GM18873 (cell line): ENCODE measurements around the gene PGA5.

Source experiments
- ATAC-seq: cut with Tn5 transposase; IDR thresholded peaks from one replicate; pipeline ENCODE4 v1.9.1; 2021; ENCODE audit warnings: mild to moderate bottlenecking, moderate library complexity, moderate number of reproducible peaks; ENCODE audit not compliant: unreplicated experiment, low FRiP score

Gene PGA5

DNA sequence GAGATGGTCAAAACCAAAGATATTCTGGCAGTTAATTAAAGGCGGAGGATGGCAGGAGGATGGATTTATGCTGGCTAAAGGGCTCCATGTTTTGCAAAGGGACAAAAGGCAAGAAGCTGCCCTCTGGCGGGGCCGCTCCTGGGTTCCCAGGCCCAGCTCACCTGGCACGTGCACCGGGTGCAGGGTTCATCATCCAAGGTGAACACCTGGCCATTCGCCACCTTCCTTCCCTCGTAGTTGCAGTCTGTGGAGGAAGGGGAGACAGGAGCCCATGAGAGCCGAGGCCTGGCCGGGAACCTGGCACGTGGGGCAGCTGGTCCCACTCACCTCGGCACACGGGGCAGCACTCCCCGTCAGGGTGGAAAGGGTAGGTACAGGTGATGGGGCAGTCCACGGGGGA is 23.8 kb downstream of the PGA5 start:
- ATAC-seq = no peak

DNA sequence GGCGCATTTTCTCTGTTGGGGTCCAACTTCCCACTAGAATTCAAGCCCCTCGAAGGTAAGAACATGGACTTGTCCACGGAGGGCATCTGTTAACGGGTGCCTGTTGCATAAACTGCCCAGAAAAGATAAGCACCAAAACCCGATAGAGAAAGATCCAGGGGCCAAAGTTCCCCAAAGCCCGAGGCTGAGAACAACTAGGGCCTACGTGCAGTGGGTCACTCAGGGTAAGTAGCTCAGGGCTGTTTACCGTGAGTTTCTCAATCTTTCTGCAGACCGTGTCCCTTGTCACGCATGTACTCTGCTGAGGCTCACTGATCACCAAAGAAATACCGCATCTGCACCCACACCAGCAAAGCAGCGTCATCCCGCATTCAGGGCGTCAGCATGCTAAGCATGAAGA is 24.4 kb downstream of the PGA5 start:
- no peak for ATAC-seq

DNA sequence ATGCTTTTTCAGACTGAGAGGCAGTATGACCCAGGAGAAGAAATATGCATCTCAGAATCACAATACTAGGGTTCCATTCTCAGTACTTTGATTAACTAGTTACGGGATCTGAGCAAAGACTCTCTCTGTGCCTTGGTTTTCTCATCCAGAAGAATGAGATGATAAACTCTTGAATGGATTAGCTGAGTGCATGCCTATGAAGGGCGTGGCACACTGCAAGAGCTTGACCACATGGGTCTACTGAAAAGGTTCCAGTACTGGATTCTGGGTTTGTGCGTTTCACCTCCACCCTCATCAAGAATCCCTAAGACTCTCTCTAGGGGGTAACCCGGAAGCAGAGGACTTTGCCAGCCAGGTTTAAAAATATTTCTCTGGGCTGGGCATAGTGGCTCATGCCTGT is 25.6 kb downstream of the PGA5 start:
- ATAC-seq = no peak

DNA sequence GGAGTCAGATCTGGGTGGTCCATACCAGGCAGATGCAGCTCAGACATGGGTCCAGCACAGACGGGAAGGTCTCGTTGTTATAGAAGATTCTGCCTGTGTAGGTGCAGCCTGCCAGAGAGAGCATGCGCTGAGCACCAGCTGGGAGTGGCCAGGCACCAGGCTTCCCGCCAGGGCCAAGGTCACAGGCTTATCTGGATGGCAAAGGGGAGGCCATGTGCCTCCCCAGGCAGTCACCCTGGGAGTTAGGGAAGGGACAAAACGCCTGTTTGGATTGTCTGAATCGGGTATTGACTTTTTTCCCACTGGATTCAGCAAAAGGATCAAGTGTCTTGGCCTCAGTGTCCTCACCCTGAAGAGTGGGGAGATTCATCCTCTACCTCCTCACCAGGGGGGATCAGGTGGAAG is 26.5 kb downstream of the PGA5 start:
- no peak for ATAC-seq

DNA sequence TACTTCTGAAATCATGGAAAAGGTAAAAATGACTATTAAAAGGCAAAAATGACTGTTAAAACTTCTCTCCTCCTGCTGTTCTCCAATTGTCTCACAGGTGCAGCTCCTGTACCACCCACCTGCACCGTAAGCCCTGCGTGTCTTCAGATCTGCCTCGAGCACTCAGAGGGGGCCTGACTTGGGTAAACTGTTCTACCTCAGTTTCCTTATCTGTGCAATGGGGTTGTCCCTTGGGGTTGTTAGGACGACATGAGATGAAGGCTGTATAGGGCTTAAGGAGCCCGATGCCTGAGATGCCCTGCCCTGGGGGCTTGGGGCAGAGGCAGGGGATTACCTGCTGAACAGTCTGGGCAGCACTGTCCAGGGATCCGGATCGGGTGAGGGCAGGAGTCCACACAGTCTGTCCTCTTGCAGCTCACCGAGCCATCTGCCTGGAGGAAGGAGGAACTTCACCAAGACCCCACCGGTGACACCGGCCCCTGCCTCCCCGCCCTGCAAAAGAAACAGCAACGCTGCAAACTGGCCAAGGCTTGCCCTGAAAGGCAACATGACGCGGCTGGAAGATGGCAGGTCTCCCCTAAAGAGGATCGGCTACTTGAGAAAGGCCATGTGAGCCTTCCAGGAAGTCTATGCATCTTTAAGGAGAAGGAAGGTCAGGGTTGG is 27.7 kb downstream of the PGA5 start:
- ATAC-seq = no peak

DNA sequence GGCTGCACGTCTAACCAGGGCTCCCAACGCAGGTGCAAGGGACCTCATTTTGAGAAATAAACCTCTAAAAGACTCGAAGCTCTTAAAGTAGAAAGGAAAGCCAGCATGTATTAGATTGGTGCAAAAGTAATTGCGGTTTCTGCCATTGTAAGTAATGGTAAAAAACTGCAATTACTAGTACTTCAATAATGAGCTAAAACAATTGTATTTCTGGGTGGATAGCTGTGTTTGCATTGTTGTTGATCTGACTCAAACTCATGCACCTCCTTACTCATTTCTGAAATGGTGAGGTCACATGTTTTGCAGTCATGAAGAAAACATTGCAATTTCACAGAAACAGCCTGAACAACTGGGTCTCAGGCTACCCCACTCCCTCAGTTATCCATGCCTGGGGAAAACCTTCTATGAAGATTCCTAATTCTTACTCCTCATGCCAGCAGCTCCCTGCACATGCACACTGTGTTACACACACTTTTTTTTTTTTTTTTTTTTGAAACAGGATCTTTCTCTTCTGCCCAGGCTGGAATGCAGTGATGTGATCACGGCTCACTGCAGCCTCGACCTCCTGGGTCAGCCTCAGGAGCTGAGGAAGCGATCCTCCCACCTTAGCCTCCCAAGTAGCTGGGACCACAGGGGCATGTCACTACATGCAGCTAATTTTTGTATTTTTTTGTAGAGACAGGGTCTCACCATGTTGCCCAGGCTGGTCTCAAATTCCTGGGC is 29.5 kb downstream of the PGA5 start:
- no peak for ATAC-seq

DNA sequence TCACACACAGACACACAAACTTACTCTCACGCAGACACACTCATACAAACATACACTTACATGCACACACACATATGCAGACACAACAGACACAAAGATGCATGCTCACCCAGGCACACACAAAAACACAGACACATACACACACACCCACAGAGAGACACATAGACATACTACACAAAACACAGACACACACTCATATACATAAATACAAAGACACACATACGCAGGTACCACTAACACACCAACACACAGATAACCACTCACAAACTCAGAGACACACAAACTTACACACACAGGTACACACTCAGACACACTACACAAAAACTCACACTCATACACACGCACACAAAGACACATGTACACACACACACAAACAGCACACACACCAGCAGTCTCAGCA is 31.8 kb downstream of the PGA5 start:
- no peak for ATAC-seq

DNA sequence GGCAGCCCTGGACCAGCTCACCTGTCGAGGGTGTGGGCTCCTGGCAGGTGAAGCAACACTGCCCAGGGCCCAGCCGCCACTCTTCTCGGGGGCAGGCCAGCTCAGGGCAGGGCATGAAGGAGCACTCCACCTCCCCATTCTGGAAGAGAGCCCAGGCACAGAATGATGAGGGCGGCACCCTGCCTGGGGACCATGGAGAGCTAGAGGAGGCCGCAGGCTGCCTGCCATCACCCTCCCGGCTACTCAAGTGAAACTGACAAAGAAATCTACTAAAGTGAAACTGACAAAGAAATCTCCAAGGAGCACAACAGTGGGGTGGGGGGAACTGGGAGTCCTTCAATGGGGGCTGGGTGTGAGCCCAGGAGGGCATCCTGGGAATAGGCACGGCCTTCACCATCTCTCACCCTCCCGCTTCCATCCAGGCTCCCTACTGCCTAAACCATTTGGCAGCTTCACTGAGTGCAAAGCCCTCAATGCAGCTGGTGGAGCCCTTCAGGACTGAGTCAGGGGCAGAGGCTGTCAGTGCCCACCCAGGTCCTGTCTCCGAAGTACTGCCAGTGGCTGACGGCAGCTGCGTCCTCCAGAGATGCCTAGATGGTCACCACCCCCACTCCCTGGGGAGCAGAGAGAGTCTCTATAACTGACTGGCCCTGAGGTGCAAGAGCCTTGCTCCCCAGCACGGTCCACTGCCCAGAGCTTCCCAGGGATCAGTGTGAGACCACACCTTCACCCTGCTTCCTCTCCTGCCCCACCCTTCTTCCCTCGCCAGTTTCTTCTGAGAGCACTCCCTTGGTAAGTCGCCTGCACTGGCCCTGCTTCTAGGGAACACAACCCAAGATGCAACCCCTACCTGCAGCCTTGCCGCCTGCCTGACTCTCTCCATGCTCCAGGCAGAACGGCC is 32.5 kb downstream of the PGA5 start:
- ATAC-seq = no peak

DNA sequence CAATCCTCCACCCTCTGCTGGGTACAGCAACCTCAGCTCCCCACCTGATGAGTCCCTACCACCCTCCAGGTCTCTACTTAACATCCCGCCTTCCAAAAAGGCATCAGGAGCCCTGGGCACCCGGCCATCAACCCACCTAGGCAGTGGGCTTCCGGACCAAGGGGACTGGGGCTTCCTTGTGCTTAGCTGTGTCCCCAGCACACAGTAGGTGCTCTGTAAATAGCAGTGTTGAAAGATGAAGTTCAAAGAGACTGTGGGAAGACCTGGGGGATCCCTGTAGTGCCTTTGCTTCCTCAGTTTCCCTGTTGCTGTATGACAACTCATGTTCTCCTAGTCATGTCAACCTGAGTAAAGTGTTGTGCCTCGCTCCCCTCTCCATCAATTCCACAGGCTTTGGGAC is 33.1 kb downstream of the PGA5 start:
- no peak for ATAC-seq

DNA sequence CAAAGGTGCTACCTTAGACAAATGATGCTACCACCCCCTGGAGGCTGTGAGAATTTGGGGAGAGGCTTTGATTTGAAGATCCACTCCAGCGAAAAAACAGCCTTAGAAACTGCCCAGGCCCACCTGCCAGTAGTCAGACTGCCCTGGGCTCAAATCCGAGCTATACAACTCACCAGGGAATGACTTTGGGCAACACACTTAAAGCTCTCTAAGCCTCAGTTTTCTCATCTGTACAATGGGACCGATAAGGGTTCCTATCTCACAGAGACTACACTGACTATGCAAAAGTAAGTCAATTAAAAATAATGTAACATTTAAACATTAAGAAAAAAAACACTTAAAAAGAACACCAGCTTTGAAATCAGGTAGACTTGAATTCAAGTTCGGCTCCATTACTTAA is 34.2 kb downstream of the PGA5 start:
- no peak for ATAC-seq

DNA sequence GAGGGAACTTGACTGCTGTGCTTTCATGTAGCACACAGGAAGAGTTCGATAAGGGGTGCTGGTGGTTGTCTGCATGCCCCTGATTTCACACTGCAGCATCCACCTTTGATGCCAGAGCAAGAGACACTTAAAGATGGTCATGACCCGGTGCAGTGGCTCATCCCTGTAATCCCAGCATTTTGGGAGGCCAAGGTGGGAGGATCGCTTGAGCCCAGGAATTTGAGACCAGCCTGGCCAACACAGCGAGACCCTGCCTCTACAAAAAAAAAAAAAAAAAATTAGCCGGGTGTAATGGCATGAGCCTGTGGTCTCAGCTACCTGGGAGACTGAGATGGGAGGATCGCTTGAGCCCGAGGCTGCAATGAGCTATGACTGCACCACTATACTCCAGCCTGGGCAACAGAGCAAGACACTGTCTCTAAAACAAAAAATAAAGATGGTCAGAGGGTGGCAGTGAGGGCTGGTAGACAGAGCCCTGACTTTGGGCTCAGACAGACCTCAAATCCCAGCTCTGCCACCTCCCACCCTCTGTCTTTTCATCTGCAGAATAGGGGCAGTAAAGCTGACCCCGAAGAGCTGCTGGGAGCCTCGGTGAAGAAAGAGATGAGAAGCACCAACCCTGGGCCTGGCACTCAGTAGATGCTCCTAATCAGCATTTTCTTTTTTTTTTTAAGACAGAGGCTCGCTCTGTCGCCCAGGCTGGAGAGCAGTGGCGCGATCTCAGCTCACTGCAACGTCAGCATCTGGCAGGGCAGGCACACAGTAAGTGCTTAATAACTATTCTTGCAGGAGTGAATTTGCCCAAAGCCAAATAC is 36.4 kb downstream of the PGA5 start:
- ATAC-seq = no peak

DNA sequence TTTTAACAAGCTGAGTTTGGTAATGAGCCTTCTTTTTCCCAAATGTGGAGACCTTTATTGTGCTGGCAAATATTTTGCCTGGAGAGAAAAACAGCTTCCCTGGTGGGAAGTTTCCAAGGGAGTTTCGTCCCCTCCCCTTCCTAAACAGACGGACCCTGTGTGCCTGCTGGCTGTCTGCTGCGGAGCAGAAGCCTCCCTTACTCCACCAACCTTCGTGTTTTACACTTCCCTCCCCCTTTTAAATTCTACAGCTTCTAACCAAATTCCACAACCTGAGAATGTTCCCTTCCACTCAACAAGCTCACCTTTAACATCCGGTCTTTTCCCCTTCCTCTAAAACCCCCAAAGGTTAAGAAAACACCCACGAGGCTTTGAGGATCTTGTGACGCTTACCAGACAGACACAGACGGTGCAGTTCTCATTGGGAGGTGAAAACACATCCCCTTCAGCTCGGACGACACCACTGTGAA is 37.1 kb downstream of the PGA5 start:
- no peak for ATAC-seq

DNA sequence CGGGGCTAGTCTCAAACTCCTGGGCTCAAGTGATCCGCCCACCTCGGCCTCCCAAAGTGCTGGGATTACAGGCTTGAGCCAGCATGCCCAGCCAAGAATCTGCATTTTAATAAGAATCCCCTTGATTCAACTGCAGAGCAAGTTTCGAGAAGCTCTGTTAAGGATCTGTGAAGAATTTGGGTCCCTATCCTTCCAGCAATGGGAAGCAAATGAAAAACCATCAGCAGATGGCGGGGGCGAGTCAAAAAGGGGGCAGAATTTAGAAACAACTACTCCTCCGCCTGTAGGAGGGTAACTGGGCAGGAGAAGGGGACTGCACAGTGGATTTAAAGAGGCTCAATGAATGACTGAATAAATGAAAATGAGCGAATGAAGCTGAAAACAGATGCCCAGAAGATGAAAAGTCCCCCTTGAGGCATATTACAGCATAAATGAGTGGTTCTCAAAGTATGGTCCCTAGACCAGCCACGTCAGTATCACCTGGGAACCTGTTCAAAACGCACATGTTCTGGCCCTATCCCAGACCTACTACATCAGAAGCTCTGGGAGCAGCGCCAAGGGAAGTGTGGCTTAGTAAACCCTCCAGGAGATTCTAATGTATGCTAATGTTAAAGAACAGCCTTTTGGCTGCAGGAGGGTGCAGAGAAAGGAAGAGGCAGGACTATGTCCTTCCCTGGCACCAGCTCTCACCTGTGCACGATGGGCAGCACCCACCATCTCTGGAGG is 39.1 kb downstream of the PGA5 start:
- ATAC-seq = no peak

DNA sequence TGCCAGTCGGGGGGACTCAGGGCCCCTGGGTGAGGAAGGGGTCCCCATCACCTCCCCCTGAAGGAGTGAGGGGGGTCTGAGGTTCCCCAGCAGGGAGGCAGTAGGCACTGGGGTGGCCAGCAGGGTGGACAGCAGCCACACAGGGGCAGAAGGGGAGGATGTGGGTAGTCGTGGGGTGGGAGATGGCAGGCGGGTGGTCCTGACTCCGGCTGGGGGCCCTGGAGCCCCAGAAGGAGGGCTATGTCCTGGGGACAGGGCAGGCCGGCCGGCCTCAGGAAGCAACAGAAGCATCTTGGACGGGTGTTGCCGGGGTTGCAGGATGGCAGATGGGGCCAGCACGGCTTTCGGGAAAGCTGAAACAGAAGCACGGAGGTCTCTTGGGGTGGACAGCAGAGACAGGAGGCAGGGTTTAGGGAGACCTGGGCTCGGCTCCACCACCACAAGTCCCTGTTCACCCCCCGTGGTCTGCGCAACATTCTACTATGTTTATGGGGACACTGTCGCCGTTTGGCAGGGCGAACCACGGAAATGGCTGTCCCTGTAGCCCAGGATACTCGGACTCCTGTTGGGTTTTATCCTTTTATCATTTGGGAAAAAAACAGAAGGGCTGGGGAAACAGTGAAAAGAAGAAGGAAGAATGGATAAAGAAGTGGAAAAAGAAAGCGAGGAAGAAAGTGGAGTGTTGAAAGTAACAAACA is 40.1 kb downstream of the PGA5 start:
- no peak for ATAC-seq

DNA sequence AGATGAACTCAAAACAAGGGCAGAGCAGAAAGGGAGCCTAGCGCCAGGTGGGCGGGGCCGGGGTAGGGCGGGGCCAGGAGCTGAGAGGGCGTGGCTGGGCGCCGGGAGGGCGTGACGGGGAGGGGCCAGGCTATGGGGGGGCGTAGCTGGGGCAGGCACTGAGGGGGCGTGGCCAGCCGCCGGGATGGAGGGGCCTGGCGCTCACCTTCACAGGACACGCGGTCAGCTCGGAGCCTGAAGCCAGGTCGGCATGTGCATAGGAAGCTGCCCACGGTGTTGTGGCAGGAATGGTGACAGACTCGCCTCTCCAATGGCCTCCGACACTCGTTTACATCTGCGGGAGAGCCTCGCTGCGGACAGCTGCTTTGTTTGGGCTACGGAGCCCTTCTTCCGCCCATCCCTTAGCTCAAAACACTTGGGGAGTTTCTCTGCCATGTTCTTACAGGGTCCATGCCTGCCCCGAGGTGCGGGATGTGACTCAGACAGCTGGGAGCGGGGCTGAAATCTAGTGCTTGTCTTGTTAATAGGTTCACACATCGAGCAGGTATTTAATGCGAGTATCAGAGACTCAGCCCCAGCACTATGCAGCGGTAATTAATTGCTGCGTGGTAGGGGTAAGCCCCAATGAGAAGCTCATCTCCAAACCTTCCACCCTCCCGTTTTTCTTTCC is 40.7 kb downstream of the PGA5 start:
- ATAC-seq = no peak

DNA sequence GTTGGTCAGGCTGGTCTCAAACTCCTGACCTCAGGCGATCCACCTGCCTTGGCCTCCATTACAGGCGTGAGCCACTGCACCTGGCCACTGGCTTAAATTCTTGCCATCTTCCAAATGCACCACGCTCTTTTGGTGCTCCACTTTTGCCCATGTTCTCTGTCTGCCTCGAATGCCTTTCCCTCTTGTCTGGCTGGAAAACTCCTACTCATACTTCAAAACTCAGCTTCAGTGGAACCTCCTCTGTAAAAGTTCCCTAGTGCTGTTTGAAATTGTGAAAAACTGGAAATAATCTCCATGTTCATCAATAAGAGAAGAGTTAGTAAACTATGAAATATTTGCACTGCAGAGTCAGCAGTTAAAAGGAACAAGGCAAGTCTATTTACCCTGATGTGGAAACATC is 42.6 kb downstream of the PGA5 start:
- no peak for ATAC-seq

DNA sequence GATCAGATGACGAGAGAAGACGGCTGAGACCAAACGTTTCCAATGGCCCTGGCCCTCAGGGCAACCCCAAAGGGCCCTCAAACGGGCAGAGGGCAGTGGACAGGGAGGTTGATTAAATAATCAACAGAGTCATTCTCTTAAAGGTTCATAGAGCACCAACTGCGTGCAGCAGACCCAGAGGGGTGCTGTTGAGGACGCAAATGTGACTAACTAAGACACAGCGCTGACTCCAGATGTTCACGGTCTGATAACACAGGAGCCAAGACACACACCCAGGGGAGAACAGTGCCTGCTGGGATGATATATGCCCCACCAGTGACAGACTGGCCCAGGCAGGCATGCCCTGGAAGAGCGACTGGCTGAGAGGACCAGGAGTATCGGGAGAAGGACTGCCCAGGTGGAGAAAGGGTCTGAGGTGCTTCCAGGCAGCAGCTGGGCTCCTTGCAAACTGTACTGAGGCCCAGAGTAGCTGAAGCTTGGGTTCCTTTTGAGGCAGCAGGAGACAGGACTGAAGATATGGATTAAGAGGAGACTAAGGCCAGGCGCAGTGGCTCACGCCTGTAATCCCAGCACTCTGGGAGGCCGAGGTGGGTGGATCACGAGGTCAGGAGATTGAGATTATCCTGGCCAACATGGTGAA is 46.5 kb downstream of the PGA5 start:
- ATAC-seq = no peak
